ENCODE measurements around the gene TNIK. TPM values are rescaled to one million over a fixed set of nuclear protein-coding genes. Genes with fewer than 3 reads are reported as not detected.

TNIK gene
- total and polyA plus RNA-seq, 10 of the 15 experiments (the other 5 are each of a cell fraction or from before 2014, with no cell fraction given) = 13.9 to 74.3 (median 48.2) TPM

GRCh38 chr3:171388527-171388926 is 71.7 kb downstream of the TNIK start:
- Histone ChIP-seq H3K36me3 (ENCODE audit: control insufficient read depth in 2 of 2, insufficient read depth in 2 of 2, low read length in 1 of 2) (peaks cover 0 to 1% of the 10 kb centered on the region in 2 experiments; a peak in 2 of 4 replicates), H3K9me3 (replicated peaks; ENCODE audit: control insufficient read depth, insufficient read depth, low read length) (no peaks in the 10 kb centered on the region; the same call in 1 of the 3 replicates), H3K4me1 (ENCODE audit: control insufficient read depth, insufficient read depth, low read length) (peaks cover 46% of the 10 kb centered on the region), H3K27ac (ENCODE audit: control insufficient read depth, insufficient read depth) (peak overlapping the region; percentile 39; the same call in 1 of the 2 replicates), H2AFZ (ENCODE audit: control insufficient read depth, low read depth, low read length) (no peak overlapping the region), H4K20me1 (ENCODE audit: control insufficient read depth, insufficient read depth) (0 out of 2 replicates have a peak, but pooled peaks cover 2% of the 10 kb centered on the region), H3K79me2 (ENCODE audit: control insufficient read depth, insufficient read depth, low read length) (peaks cover 97% of the 10 kb centered on the region), H3K9ac (ENCODE audit: control insufficient read depth, insufficient read depth, low read length) (no peak overlapping the region), H3K27me3 (replicated peaks in 1 of 2; ENCODE audit: control insufficient read depth in 2 of 2, insufficient read depth in 2 of 2, low read length in 1 of 2) (no peaks in the 10 kb centered on the region), H3K4me2 (ENCODE audit: control insufficient read depth, insufficient read depth) (peak overlapping the region; percentile 21), H3K4me3 (no peak overlapping the region)
- ATAC-seq (peak; percentile 39), FAIRE-seq (no peak), DNase-seq (ENCODE audit: low read depth, low spot score) (no peak)
- ChIA-PET SMC1A (ENCODE audit: uncharacterized antibody, unreplicated experiment) (interaction anchor here (0.7 to 1.6 kb wide), 7 partner anchors 9 to 222 kb away, joined by 3 to 6 read pairs (median 3); no protein-coding TSS in a partner anchor), RAD21 (ENCODE audit: unreplicated experiment) (interaction anchor here (0.6 to 4.3 kb wide), 8 partner anchors 10 to 106 kb away, joined by 3 to 19 read pairs (median 3); no protein-coding TSS in a partner anchor), CTCF (interaction anchor here (0.6 to 1.6 kb wide), 3 partner anchors 19 to 224 kb away, joined by 3 to 4 read pairs (median 3); no protein-coding TSS in a partner anchor), POLR2A (interaction anchor here (0.7 to 1.9 kb wide), 3 partner anchors 13 to 33 kb away, joined by 3 to 4 read pairs (median 4); no protein-coding TSS in a partner anchor)
- in situ Hi-C loops (cut with MboI) = no loop called here
- intact Hi-C loops (cut with micrococcal nuclease; ENCODE audit: unreplicated experiment) = no loop called here
- TF ChIP-seq MTA2 (IDR thresholded peaks at IDR 0.05; ENCODE audit: low read depth) (no peak), SPI1 (IDR thresholded peaks at IDR 0.05; ENCODE audit: borderline replicate concordance, insufficient read depth, low read depth, low read length) (no peak), USF2 (IDR thresholded peaks at IDR 0.05; ENCODE audit: borderline replicate concordance, low read depth, low read length) (no peak), SUPT20H (IDR thresholded peaks at IDR 0.05; ENCODE audit: borderline replicate concordance, control insufficient read depth, low read depth, low read length) (no peak), EGR1 (IDR thresholded peaks at IDR 0.05; ENCODE audit: borderline replicate concordance in 1 of 2, low read depth in 2 of 2, low read length in 2 of 2) (no peak), ZNF274 (IDR thresholded peaks at IDR 0.05; ENCODE audit: insufficient read depth, insufficient read length) (no peak), MEF2B (IDR thresholded peaks at IDR 0.05; ENCODE audit: partially characterized antibody, poor library complexity, severe bottlenecking) (no peak), BHLHE40 (IDR thresholded peaks at IDR 0.05; ENCODE audit: borderline replicate concordance in 1 of 2, low read depth in 2 of 2, low read length in 1 of 2) (no peak), TCF12 (IDR thresholded peaks at IDR 0.05; ENCODE audit: low read depth, low read length) (no peak), PKNOX1 (IDR thresholded peaks at IDR 0.05) (no peak), DPF2 (IDR thresholded peaks at IDR 0.05) (no peak), RUNX3 (IDR thresholded peaks at IDR 0.05; ENCODE audit: low read length) (no peak), ZNF207 (IDR thresholded peaks at IDR 0.05; ENCODE audit: borderline replicate concordance) (no peak), SIX5 (IDR thresholded peaks at IDR 0.05; ENCODE audit: low read depth, low read length, severe bottlenecking) (no peak)
- WGBS (ENCODE audit: insufficient coverage, insufficient replicate concordance, low lambda C conversion rate, missing lambda C conversion rate) = 87% methylated on average over 1 of the region's 1 CpG
- BruUV-seq (replicated peaks) = no TSS peak

Measured in GM12878 (cell line).